Glutamatergic neuron (in vitro differentiated cells): ENCODE results near the gene GHRL. TPM values are rescaled to one million over a fixed set of nuclear protein-coding genes. Genes with fewer than 3 reads are reported as not detected.
"Not testable (repeated sequence)": the region's sequence is repeated elsewhere in the genome, so short reads cannot be mapped to it uniquely, and the experiment has no call there.

Source experiments
- DNase-seq: peaks from one replicate; pipeline ENCODE4 v3.0.0; 2022
- H3K27ac Mint-ChIP-seq: one replicate; pipeline ENCODE4 v1.8.0; 2020; ENCODE audit warnings: mild to moderate bottlenecking, mixed read lengths, inconsistent platforms; ENCODE audit not compliant: unreplicated experiment
- H3K27me3 Mint-ChIP-seq: one replicate; pipeline ENCODE4 v1.8.0; 2020; ENCODE audit warnings: mild to moderate bottlenecking, moderate library complexity, mixed read lengths, inconsistent platforms; ENCODE audit not compliant: unreplicated experiment
- H3K36me3 Mint-ChIP-seq: one replicate; pipeline ENCODE4 v1.8.0; 2020; ENCODE audit warnings: mild to moderate bottlenecking, mixed read lengths, inconsistent platforms; ENCODE audit not compliant: unreplicated experiment
- H3K4me1 Mint-ChIP-seq: one replicate; pipeline ENCODE4 v1.8.0; 2020; ENCODE audit warnings: mild to moderate bottlenecking, low read depth, mixed read lengths, inconsistent platforms; ENCODE audit not compliant: unreplicated experiment
- H3K4me3 Mint-ChIP-seq: one replicate; pipeline ENCODE4 v1.8.0; 2020; ENCODE audit warnings: mild to moderate bottlenecking, mixed read lengths, inconsistent platforms; ENCODE audit not compliant: unreplicated experiment
- H3K9me3 Mint-ChIP-seq: one replicate; pipeline ENCODE4 v1.8.0; 2020; ENCODE audit warnings: mild to moderate bottlenecking, moderate library complexity, mixed read lengths, inconsistent platforms; ENCODE audit not compliant: unreplicated experiment
- CTCF ChIP-seq: fragments of 200-600 bp; sonication (generic); IDR thresholded peaks from one replicate; pipeline ENCODE4 v1.5.0; 2021; ENCODE audit not compliant: partially characterized antibody, unreplicated experiment
- total RNA-seq: library from RNA; stranded (reverse); fragmentation: NEBNext Ultra II Directional; extraction: Animal tissue kit (Norgen Biotek cat#: 25700); gene quantifications from one replicate; pipeline ENCODE4 v1.2.1, GENCODE V29; 2021; ENCODE audit not compliant: unreplicated experiment

GHRL gene
- total RNA-seq, 1 donor from 2014 or later = 0.64 TPM

GRCh38 chr3:10303105-10303504 lies 10.4 kb upstream of the GHRL start:
- no peak for TF ChIP-seq CTCF
- H3K4me1 Mint-ChIP-seq = peaks cover 11% of the 10 kb centered on the region
- H3K9me3 Mint-ChIP-seq = no peaks in the 10 kb centered on the region
- peaks cover 5% of the 10 kb centered on the region for H3K36me3 Mint-ChIP-seq
- DNase-seq = no peak
- H3K27ac Mint-ChIP-seq = no peak overlapping the region
- peaks cover 5% of the 10 kb centered on the region for H3K27me3 Mint-ChIP-seq
- no peak overlapping the region for H3K4me3 Mint-ChIP-seq

GRCh38 chr3:10300087-10300486 lies 7.3 kb upstream of the GHRL start:
- Mint-ChIP-seq H3K4me3 (no peak overlapping the region), H3K27ac (peak overlapping the region; percentile 89), H3K36me3 (peaks cover 8% of the 10 kb centered on the region)

GRCh38 chr3:10299679-10300078 lies 6.9 kb upstream of the GHRL start:
- H3K9me3 Mint-ChIP-seq = no peaks in the 10 kb centered on the region
- H3K36me3 Mint-ChIP-seq = peaks cover 8% of the 10 kb centered on the region
- no peak for TF ChIP-seq CTCF
- peaks cover 11% of the 10 kb centered on the region for H3K4me1 Mint-ChIP-seq
- H3K27ac Mint-ChIP-seq = peak overlapping the region; percentile 89
- H3K4me3 Mint-ChIP-seq = no peak overlapping the region
- peaks cover 5% of the 10 kb centered on the region for H3K27me3 Mint-ChIP-seq
- DNase-seq = no peak

More at GRCh38 chr3:10300087-10300486, 7.3 kb upstream of the GHRL start:
- no peaks in the 10 kb centered on the region for H3K9me3 Mint-ChIP-seq
- TF ChIP-seq CTCF = no peak
- DNase-seq = no peak
- H3K27me3 Mint-ChIP-seq = peaks cover 5% of the 10 kb centered on the region
- peaks cover 11% of the 10 kb centered on the region for H3K4me1 Mint-ChIP-seq

- peaks cover 8% of the 10 kb centered on the region for H3K36me3 Mint-ChIP-seq
- peaks cover 11% of the 10 kb centered on the region for H3K4me1 Mint-ChIP-seq
- no peak overlapping the region for H3K4me3 Mint-ChIP-seq
- no peak for DNase-seq
- TF ChIP-seq CTCF = no peak
- H3K27ac Mint-ChIP-seq = peak overlapping the region; percentile 89
- H3K27me3 Mint-ChIP-seq = peaks cover 5% of the 10 kb centered on the region
- H3K9me3 Mint-ChIP-seq = no peaks in the 10 kb centered on the region
Measured at GRCh38 chr3:10299175-10299574, 6.4 kb upstream of the GHRL start.

GRCh38 chr3:10298064-10298463 lies 5.3 kb upstream of the GHRL start:
- H3K4me1 Mint-ChIP-seq = peaks cover 11% of the 10 kb centered on the region
- not testable (repeated sequence) for H3K36me3 Mint-ChIP-seq, DNase-seq

More at GRCh38 chr3:10298064-10298463, 5.3 kb upstream of the GHRL start:
- H3K9me3 Mint-ChIP-seq, H3K27ac Mint-ChIP-seq, H3K27me3 Mint-ChIP-seq, H3K4me3 Mint-ChIP-seq: not testable (repeated sequence)
